ENCODE measurements around the gene IL37.

GRCh38 chr2:112880696-112881095 is 30.3 kb upstream of the IL37 start:
- TF ChIP-seq CTCF (IDR thresholded peaks at IDR 0.05 in 8 of 11, conservative IDR thresholded peaks at IDR 0.05 in 3 of 11) = no peak
- TF ChIP-seq POLR2AphosphoS5 (IDR thresholded peaks at IDR 0.05) = no peak
